Measurements from ENCODE around the gene PANK2. TPM values are rescaled to one million over a fixed set of nuclear protein-coding genes. Genes with fewer than 3 reads are reported as not detected.
"Not testable (repeated sequence)": the region's sequence is repeated elsewhere in the genome, so short reads cannot be mapped to it uniquely, and the experiment has no call there.

The PANK2 gene
- total RNA-seq, 2 donors from 2014 or later = 56.0 to 64.7 TPM

- Mint-ChIP-seq H3K36me3 (peaks cover 16 to 35% of the 10 kb centered on the region in 2 donors), H3K27ac (peak overlapping the region; percentile 81 to 99)
- ATAC-seq (peak; percentile 92 to 94), DNase-seq (ENCODE audit: low spot score in 2 of 2) (peak in 1 of 2 donors; percentile 32)
- H3K9me3 Mint-ChIP-seq = not testable (repeated sequence)
Measured at GRCh38 chr20:3906744-3907721, 17.8 kb downstream of the PANK2 start.

GRCh38 chr20:3908667-3909066 is 19.5 kb downstream of the PANK2 start:
- Mint-ChIP-seq H3K9me3 (no peaks in the 10 kb centered on the region), H3K27ac (peak overlapping the region; percentile 25 to 94), H3K36me3 (peaks cover 16 to 46% of the 10 kb centered on the region in 2 donors)
- ATAC-seq (no peak), DNase-seq (ENCODE audit: low spot score in 2 of 2) (no peak)

- DNase-seq (ENCODE audit: low spot score in 2 of 2) = no peak
- Mint-ChIP-seq H3K27ac (peak overlapping the region in 1 of 2 donors; percentile 96), H3K36me3 (peaks cover 22 to 58% of the 10 kb centered on the region in 2 donors), H3K9me3 (no peaks in the 10 kb centered on the region)
- no peak for ATAC-seq
Measured at GRCh38 chr20:3909952-3910366, 20.8 kb downstream of the PANK2 start.

DNA sequence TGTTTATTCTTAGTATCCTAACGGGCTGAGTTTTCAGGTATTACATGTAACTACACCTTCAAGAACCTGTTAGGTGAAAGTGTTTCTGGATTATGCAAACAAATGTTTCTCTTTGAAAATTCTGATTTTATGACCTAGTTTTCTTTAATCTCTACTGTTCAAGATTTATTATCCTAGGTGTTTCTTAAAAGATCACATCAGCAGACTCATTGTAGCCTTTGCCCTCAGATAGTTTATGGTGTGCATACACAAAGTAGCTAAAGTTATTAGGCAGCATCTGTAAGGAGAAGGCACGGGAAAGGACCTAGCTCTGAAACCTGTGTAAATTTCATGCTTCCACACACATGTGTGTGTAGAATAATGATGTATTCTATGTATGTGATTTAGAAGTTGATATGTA is 21.7 kb downstream of the PANK2 start:
- Mint-ChIP-seq H3K27ac (peak overlapping the region in 1 of 2 donors; percentile 46), H3K36me3 (peaks cover 22 to 67% of the 10 kb centered on the region in 2 donors), H3K9me3 (no peaks in the 10 kb centered on the region)

DNA sequence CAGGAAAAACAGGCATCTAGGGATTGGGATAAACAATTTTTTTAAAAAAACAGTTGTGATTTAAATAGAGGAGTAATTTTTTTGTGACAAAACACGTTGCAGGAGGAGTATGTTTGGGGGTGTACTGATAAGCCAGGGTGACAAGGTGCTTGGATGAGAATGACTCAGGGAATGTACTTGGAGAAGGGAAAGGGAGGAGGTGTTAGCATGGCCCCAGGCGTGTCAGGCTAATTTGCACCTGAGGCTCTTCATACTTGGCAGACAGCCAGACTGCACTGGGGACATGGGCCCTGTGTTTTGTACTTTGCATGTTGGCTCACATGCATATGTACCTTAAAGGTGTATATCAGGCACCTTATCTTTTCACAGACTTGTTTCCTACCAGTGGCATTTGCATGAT is 22.8 kb downstream of the PANK2 start:
- ATAC-seq (no peak), DNase-seq (ENCODE audit: low spot score in 2 of 2) (no peak)
- Mint-ChIP-seq H3K36me3 (peaks cover 22 to 69% of the 10 kb centered on the region in 2 donors), H3K9me3 (no peaks in the 10 kb centered on the region), H3K27ac (peak overlapping the region in 1 of 2 donors; percentile 12)

More for the DNA sequence above, 21.7 kb downstream of the PANK2 start:
- DNase-seq (ENCODE audit: low spot score in 2 of 2) (no peak), ATAC-seq (no peak)

DNA sequence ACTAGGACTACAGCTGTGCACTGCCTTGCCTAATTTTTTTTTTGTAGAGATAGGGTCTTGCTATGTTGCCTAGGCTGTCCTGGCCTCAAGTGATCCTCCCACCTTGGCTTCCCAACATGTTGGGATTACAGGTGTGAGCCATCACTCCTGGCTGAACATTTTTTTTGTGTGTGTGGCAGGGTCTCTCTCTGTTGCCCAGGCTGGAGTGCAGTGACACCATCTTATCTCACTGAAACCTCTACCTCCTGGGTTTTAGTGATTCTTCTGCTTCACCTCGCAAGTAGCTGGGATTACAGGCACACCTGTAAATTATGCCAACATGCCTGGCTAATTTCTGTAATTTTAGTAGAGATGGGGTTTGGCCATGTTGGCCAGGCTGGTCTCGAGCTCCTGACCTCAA is 25.3 kb downstream of the PANK2 start:
- no peak for ATAC-seq
- Mint-ChIP-seq H3K27ac (peak overlapping the region; percentile 70), H3K9me3 (no peaks in the 10 kb centered on the region), H3K36me3 (peaks cover 7 to 71% of the 10 kb centered on the region in 2 donors)
- no peak for DNase-seq (ENCODE audit: low spot score in 2 of 2)

DNA sequence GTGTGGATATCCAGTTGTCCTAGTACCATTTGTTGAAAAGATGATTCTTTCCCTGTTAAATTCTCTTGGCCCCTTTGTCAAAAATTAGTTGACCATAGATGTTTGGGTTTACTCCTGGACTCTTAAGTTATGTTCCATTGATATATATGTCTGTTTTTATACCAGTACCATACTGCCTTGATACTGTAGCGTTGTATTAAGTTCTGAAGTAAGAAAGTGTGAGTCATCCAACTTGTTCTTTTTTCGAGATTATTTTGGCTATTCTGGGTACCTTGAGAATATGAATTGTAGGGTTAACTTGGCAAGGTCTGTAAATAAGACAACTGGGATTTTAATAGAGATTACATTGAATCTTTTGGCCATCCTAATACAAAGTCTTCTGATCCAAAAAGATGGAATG is 26.5 kb downstream of the PANK2 start:
- ATAC-seq (peak in 1 of 2 donors; percentile 37), DNase-seq (ENCODE audit: low spot score in 2 of 2) (no peak)
- Mint-ChIP-seq H3K36me3 (peaks cover 6 to 68% of the 10 kb centered on the region in 2 donors), H3K27ac (peak overlapping the region in 1 of 2 donors; percentile 69), H3K9me3 (no peaks in the 10 kb centered on the region)

GRCh38 chr20:3916364-3916763 is 27.2 kb downstream of the PANK2 start:
- DNase-seq (ENCODE audit: low spot score in 2 of 2) = no peak
- no peaks in the 10 kb centered on the region for H3K9me3 Mint-ChIP-seq
- no peak overlapping the region for H3K27ac Mint-ChIP-seq
- peaks cover 6 to 62% of the 10 kb centered on the region in 2 donors for H3K36me3 Mint-ChIP-seq
- ATAC-seq = no peak

- H3K9me3 Mint-ChIP-seq = no peaks in the 10 kb centered on the region
- H3K27ac Mint-ChIP-seq = peak overlapping the region in 1 of 2 donors; percentile 24
- ATAC-seq (no peak), DNase-seq (ENCODE audit: low spot score in 2 of 2) (no peak)
- H3K36me3 Mint-ChIP-seq = peaks cover 9 to 56% of the 10 kb centered on the region in 2 donors
Measured at GRCh38 chr20:3919352-3919751, 30.2 kb downstream of the PANK2 start.

DNA sequence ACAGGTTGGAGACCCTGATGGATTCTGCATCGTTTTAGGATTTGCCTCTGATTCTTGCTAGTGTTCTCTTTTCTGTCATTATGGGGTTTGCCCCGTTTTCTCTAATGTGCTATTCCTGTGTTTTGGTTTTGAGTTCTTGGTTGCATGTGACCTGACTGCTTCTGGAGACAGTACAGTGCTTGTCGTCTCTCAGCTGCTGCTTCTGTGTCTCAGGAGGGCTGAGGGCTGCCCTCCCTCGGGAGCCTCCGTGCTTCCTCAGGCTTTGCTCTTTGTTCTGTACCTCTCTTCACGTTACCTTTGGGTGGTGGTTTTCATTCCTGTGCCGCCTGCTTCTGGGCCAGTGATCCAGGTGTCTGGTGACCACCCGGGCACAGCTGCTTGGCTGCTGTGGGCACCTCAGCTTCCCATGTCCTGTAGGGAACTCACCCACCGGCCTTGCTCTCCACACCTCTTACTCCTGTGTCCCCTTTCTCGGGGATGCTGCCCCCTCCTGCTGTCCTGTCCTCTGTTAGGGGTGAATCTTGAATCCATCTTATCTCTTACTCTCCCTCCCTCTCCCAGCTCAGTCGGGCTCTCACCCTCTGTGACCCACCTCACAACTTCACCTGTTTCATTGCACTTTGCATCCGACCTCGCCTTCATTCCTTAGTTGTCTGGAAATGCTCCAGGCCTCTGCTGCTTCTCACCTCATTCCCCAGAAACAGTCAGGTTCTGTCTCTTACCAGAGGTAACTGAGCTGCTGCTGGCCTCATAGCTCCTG is 33.2 kb downstream of the PANK2 start:
- no peak for ATAC-seq
- Mint-ChIP-seq H3K27ac (peak overlapping the region; percentile 81 to 92), H3K9me3 (no peaks in the 10 kb centered on the region), H3K36me3 (peaks cover 8 to 34% of the 10 kb centered on the region in 2 donors)
- no peak for DNase-seq (ENCODE audit: low spot score in 2 of 2)

- H3K36me3 Mint-ChIP-seq = peaks cover 8 to 34% of the 10 kb centered on the region in 2 donors
Measured at GRCh38 chr20:3922983-3923339, 33.8 kb downstream of the PANK2 start.

GRCh38 chr20:3923818-3924217 is 34.6 kb downstream of the PANK2 start:
- Mint-ChIP-seq H3K27ac (peak overlapping the region; percentile 81 to 94), H3K36me3 (peaks cover 8 to 28% of the 10 kb centered on the region in 2 donors), H3K9me3 (no peaks in the 10 kb centered on the region)
- DNase-seq (ENCODE audit: low spot score in 2 of 2) (no peak), ATAC-seq (no peak)

More at GRCh38 chr20:3922983-3923339, 33.8 kb downstream of the PANK2 start:
- Mint-ChIP-seq H3K27ac (peak overlapping the region; percentile 81 to 92), H3K9me3 (no peaks in the 10 kb centered on the region)
- no peak for ATAC-seq
- DNase-seq (ENCODE audit: low spot score in 2 of 2) = no peak

DNA sequence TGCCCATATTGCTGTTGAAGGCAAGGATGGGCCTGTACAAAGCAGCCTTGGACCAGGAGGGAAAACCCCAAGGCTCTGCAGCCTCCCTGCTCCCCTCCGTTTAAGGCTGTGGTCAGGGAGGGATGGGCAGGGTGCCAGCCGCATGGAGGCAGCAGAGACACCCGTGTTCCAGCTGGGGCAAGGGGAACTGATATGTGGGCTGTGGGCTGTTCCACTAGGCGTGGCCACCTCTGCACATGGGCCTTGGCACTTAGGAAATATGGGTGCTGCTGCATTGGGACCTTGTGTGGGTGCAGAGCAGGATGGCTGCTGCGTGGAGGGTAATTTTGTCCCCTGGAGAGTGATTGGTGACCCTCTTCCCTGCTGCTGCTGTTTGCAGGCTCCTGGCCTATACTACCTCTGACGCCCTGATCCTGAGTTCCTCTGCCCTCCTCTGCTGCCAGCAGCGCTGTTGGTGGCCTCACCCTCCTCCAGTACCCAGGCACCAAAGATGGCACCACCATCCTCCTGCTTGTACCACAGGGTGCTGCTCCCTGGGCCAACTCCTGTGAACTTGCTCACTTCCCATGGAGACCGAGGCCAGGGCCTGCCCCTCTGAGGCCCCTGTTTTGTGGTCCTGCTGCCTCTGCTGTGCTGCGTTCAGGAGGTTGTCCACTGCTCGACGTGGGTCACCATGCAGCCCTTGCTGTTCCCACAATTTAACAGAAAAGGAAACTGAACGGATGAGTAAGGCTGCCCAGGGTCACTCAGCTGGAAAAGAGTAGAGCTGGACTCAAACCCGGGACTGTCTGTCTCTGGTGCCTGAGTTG is 35.3 kb downstream of the PANK2 start:
- ATAC-seq (peak; percentile 4 to 13), DNase-seq (ENCODE audit: low spot score in 2 of 2) (no peak)
- Mint-ChIP-seq H3K9me3 (no peaks in the 10 kb centered on the region), H3K36me3 (peaks cover 8 to 21% of the 10 kb centered on the region in 2 donors), H3K27ac (peak overlapping the region; percentile 75 to 77)

- no peaks in the 10 kb centered on the region for H3K9me3 Mint-ChIP-seq
- H3K36me3 Mint-ChIP-seq = peaks cover 8 to 17% of the 10 kb centered on the region in 2 donors
- ATAC-seq (no peak), DNase-seq (ENCODE audit: low spot score in 2 of 2) (no peak)
- peak overlapping the region; percentile 75 to 92 for H3K27ac Mint-ChIP-seq
Measured at GRCh38 chr20:3925113-3925695, 36.0 kb downstream of the PANK2 start.

- DNase-seq (ENCODE audit: low spot score in 2 of 2) = no peak
- Mint-ChIP-seq H3K9me3 (no peaks in the 10 kb centered on the region), H3K36me3 (peaks cover 8 to 17% of the 10 kb centered on the region in 2 donors), H3K27ac (peak overlapping the region; percentile 75 to 92)
- ATAC-seq = no peak
Measured at GRCh38 chr20:3925899-3926638, 36.9 kb downstream of the PANK2 start.
